Mucosa of descending colon (tissue), 3 donors: ENCODE measurements around the gene SLC27A5. TPM values are rescaled to one million over a fixed set of nuclear protein-coding genes. Genes with fewer than 3 reads are reported as not detected.

ENCODE experiments used
- ATAC-seq: fragments of 200-7000 bp; cut with Tn5 transposase; one replicate; pipeline ENCODE4 v1.9.1; 2020; ENCODE audit warnings: mild to moderate bottlenecking, moderate library complexity
- DNase-seq, 3 donors: peaks; one replicate each; pipeline ENCODE4 v3.0.0-alpha.2; 2020
- H3K36me3 ChIP-seq: fragments of 200-600 bp; one replicate; pipeline ENCODE4 v1.8.0; 2021; ENCODE audit warnings: low read depth, mild to moderate bottlenecking
- H3K4me1 ChIP-seq: fragments of 200-600 bp; one replicate; pipeline ENCODE4 v1.8.0; 2021; ENCODE audit warnings: low read depth, mild to moderate bottlenecking
- H3K4me3 ChIP-seq: fragments of 200-600 bp; one replicate; pipeline ENCODE4 v1.8.0; 2021; ENCODE audit warnings: mild to moderate bottlenecking
- H3K9me3 ChIP-seq: fragments of 200-600 bp; one replicate; pipeline ENCODE4 v1.8.0; 2021; ENCODE audit warnings: mild to moderate bottlenecking
- CTCF ChIP-seq: fragments of 200-600 bp; IDR thresholded peaks from one replicate; pipeline ENCODE4 v1.8.0; 2022; ENCODE audit warnings: antibody characterized with exemption, mild to moderate bottlenecking
- intact Hi-C, 2 donors: fragments of 100-400 bp; cut with DNase I in 1 of 2; cut with micrococcal nuclease in 1 of 2; formaldehyde crosslinking; loops; one replicate each; pipeline versions ENCODE4 v1.11.0 to v1.11.1; 2022; cut with DNase I, micrococcal nuclease
- total RNA-seq, 3 donors: library from RNA; stranded (reverse); fragmentation: NEBNext Ultra II Directional in 2 of 3; extraction: Animal tissue kit (Norgen Biotek cat#: 25700) in 2 of 3; gene quantifications; one replicate each; pipeline versions ENCODE4 v1.2.1 to v1.2.4, GENCODE V29; 2021 to 2023
- donor health status: DM: no; HTN: no; CAD: no; lungs with moderate emphysema.
- donor health status: DM: no; HTN: no; CAD: no.
- donor health status: DM: no; HTN: yes; CAD: no.

SLC27A5 gene
- total RNA-seq, 3 donors from 2014 or later = 1.6 to 7.1 (median 3.9) TPM

- Histone ChIP-seq H3K4me3 (no peak overlapping the region), H3K9me3 (no peaks in the 10 kb centered on the region), H3K36me3 (no peaks in the 10 kb centered on the region), H3K4me1 (peaks cover 9% of the 10 kb centered on the region)
- ATAC-seq = no peak
- TF ChIP-seq CTCF = no peak
- intact Hi-C loops = no loop called here
- DNase-seq = no peak
These were observed 31.9 kb downstream of the SLC27A5 start for GRCh38 chr19:58479736-58480480.

GRCh38 chr19:58479303-58479702 lies 32.5 kb downstream of the SLC27A5 start:
- Histone ChIP-seq H3K4me3 (no peak overlapping the region), H3K4me1 (peaks cover 11% of the 10 kb centered on the region), H3K9me3 (no peaks in the 10 kb centered on the region), H3K36me3 (no peaks in the 10 kb centered on the region)
- TF ChIP-seq CTCF = no peak
- intact Hi-C loops = no loop called here
- DNase-seq (no peak), ATAC-seq (no peak)

- H3K4me1 ChIP-seq = peaks cover 11% of the 10 kb centered on the region
- DNase-seq (no peak), ATAC-seq (no peak)
- H3K36me3 ChIP-seq = no peaks in the 10 kb centered on the region
- no peak overlapping the region for H3K4me3 ChIP-seq
- intact Hi-C loops = no loop called here
- no peaks in the 10 kb centered on the region for H3K9me3 ChIP-seq
- TF ChIP-seq CTCF = no peak
These were observed 33.9 kb downstream of the SLC27A5 start for GRCh38 chr19:58477871-58478270.

GRCh38 chr19:58477130-58477529 lies 34.7 kb downstream of the SLC27A5 start:
- no peaks in the 10 kb centered on the region for H3K36me3 ChIP-seq
- no peak for TF ChIP-seq CTCF
- peak in 1 of 3 donors; percentile 65 for DNase-seq
- ATAC-seq = no peak
- no peaks in the 10 kb centered on the region for H3K9me3 ChIP-seq
- no peak overlapping the region for H3K4me3 ChIP-seq
- H3K4me1 ChIP-seq = peaks cover 11% of the 10 kb centered on the region
- intact Hi-C loops = no loop called here

GRCh38 chr19:58476498-58477015 lies 35.2 kb downstream of the SLC27A5 start:
- no peak for TF ChIP-seq CTCF
- no peaks in the 10 kb centered on the region for H3K36me3 ChIP-seq
- no peaks in the 10 kb centered on the region for H3K9me3 ChIP-seq
- ATAC-seq = no peak
- intact Hi-C loops = no loop called here
- H3K4me1 ChIP-seq = peaks cover 11% of the 10 kb centered on the region
- peak overlapping the region; percentile 15 for H3K4me3 ChIP-seq
- no peak for DNase-seq
